ENCODE data around the gene CIB4.

Gene CIB4

DNA sequence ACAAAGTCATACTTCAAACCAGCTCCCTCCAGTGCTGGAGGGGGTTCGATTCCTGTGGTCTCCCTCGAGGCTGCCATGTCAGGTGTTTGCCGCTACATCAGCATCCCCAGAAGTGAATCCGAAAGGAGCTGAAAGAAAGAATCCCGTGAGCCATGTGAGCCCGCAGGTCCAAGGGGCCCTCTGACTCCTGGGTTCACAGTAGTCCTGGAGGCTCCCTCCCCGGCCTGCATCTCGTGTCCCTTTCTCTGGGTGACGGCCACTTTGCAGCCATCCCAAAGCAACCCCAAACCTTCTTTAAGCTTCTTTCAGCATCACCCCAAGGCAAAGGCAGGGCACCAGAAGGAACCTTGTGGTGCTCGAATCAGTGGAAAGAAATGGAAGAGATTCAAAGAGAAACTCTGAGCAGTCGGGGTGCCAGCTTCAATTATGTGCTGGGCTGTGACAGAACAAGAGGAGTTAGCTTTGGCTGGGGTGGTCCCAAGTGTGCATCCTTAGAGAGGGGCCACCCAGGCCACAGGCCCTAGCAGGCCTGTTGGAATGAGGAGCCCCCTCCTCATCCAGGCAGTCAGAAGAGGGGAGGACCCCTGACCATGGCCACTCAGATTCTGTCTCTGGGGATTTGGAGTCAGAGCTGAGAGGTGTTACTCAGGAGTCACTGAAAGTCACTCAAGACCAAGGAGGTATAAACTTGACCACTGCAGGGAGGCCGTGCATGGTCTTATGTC is 59.7 kb downstream of the CIB4 start:
- DNase-seq = no peak

DNA sequence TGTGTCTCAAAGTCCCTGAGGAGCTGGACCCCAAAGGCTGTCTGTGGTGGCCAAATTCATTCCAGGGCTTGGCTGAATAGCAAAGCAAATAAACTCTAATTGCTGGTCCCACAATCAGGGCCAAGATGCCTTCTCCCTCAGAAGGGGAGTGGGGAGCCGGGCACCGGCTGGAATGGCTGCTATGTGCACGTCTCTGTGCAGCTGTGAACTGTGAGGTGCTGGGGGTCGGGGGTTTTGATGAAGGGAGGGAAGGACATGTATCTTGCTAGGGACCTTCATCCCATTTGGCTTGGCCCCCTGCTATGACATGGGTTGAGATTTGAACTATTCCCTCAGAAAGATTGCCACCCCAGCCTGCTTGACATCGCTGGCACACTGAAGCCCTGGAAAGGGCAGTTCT is 60.4 kb downstream of the CIB4 start:
- no peak for DNase-seq

DNA sequence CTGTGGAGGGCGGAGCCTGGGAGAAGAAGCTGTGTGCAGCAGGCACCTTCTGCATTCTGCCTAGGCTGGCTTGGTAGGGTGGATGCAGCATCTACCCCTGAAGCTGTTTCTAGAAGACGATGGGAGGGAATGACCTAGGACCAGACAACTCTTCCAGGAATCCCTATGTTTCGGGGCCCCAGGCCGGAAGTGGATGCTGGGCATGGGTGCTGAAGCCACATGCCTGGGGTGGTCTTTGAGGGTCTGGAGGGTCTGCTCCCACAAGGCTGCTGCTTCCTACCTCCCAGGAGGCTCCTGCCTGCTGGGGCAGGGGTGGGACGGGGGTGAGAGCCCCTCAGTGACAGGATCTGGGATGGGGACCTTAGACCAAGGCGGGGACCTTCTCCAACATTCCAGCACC is 61.0 kb downstream of the CIB4 start:
- no peak for DNase-seq

DNA sequence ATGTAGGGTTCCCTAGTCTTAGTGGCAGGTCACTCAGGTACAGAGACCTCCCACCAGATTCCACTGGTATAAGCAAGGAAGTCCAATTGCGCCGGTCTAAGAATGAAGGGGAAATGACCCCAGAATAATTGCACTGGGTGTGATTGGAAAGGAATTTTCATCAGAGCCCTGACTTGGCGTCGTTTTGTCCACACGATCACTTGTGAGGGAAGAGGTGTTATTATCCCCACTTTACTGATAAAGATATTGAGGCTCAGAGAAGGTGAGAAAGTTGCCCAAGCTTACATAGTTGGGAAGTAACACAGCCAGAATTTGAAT is 61.5 kb downstream of the CIB4 start:
- DNase-seq = no peak

DNA sequence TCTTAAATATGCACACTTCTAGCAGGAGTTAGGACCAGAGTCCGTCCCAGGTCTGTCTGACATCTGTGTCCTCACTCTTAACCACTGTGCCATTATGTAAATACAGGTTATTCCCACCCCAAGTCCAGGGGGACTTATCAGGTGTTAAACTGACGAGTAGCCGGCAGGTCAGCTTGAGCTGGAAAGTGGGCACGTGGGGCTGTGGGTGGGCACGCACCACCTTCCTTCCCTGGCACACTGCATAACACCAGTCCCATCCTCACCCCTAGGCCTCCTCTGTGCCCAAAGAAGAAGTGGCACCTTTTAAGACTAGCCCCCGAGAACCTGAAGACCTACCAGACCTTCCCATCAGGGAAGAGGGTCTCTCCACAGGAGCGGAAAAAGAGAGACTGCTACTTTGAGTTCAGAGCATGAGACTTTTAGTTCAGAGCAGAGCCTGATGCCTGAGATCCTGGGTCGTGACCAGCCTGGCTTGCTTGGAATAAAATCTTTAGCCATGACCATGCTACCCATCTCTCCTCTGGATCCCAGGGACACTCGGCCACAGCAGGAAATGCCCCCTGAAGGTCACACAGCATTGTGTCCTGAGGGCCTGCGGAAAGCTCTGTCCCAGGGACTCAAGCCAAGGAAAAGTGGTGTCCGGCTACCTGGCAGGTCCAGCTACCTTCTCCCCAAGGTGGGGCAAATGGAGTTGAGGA is 62.0 kb downstream of the CIB4 start:
- DNase-seq = no peak

DNA sequence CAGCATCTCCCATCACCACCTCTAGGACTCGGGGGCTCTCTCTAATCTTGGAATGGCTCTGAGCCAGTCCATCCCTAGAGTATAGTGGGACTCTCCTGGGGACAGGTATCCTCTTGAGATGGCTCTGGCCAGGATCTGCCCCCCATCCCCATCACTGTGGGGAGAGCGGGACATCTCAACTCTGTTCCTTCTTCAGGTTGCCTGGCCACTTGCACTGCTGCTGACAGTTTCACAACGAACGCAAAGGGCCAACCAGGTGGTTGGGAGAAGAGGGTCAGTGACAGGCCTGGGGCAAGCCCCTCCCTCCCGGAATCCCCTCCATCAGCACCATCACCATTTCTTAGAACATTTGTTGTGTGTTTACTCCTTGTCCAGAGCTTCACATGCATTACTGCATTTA is 62.6 kb downstream of the CIB4 start:
- DNase-seq = no peak

DNA sequence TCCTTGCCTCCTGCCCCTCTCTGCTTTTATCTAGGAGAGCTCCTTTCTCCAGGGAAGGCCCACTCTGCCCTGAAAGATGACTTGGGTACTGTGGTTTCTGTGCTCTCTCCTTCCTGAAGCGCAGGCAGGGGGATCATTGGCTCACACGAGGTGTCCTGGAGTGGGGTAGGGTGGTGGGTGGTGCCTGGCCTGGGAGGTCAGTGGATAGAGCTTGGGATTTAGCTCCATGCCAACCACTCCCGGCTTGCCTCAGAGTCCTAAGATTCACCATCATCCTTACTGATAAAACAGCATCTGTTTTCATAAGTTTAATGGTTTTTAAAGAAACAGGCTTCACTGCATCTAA is 63.1 kb downstream of the CIB4 start:
- no peak for DNase-seq

DNA sequence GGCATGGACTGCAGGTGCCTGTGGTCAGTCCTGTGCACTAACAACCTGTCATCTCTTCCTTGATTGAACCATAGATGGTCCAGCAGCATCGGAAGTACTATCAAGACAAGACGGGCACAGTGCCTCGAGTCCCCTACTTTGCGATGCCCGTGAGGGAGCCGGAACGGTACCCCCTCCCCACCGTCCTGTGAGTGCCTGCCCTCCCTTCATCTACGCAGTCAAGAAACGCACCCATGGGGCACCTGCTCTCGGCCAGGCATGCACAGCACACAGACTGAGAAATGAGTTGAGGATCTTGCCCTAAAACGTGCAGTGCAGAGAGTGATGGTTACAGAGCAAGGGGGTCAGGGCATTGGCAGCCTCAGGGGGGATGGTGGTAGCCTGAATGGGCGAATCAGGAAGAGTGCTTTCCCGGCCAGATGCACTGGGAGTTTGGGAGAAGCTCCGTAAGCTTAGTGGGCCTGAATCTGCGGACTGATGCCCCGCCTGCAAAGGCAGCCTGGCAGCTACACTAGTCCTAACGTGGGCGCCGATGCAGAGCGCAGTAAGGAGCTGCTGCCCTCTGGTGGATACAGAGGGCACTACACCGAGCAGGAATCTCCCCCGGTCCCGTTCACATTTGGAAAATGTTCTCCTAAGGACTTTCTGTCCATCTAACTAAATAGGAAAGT is 63.6 kb downstream of the CIB4 start:
- DNase-seq = peak in 4 of 5 experiments; percentile 41 to 59 (median 49)

DNA sequence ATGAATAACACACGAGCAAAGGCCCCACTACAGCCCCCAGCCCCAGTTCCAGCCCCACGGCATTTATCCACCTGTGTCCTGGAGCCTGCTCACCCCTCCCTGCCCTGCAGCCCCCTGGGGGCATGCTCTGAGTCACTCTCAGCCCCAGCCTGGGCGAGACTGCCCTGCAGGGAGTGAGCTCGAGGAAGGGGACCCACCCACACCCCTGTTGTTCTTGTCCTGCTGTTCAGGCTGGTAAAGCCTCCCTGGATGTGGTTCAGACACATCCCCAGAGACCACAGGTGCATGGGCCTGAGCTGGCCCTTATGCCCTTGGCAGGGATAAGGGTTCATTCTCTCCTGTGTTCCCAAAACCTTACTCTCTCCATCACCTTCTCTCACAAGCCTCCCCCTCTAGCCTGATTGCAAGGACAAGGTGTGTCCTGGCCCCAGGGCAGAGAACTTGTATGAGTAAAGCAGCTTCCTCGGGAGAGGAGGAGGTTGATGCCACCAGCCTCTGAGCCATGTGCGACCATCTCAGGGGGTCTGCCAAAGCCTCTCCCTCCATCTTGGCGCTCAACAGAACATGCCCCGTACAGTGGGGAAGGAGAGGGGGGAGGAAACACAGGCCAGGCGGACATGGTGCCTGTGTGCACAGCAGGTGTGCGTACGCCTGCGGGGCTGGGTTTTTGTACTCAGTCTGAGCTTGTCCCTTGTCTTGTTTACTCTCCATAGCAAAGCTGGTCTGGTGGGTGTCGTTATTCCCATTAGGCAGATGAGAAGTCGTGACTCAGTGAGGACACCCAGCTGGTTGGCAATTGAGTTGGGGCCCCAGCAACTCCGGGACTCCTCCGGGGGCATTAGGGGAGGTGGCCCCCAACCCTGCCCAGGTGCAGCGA is 64.4 kb downstream of the CIB4 start:
- no peak for DNase-seq

DNA sequence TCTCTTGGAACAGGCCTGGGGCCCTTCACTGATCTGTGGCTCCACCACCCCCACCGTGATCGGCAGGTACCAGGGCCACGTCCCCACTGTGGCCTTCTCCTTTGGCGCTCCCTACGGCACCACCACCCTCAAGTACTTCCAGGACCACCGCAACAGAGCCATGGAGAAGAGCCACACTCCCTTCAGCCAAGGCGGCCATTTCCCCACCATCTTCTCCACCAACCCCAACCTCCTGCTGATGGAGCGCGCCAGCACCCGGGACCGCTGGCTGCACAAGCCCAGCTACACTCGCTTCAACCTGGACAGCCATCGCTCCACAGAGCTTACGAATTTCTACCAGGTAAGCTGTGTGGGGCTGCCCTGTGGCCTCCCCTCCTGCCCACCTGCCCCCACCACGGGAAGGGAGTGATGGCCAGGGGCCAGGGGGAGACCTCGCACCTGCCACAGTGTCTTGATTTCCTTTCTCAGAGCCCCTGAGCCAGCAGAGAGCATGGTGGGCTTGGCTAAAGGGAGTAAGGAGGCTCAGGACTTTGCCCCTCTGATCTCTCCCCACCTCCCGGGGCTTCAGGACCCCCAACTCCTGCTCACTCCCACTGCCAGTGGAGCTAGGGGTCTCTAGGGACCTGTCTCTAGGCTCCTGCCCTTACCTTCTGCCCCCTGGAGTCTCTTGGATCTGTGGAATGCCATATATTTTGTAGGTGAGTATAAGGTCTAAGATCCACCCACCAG is 65.2 kb downstream of the CIB4 start:
- DNase-seq = no peak

DNA sequence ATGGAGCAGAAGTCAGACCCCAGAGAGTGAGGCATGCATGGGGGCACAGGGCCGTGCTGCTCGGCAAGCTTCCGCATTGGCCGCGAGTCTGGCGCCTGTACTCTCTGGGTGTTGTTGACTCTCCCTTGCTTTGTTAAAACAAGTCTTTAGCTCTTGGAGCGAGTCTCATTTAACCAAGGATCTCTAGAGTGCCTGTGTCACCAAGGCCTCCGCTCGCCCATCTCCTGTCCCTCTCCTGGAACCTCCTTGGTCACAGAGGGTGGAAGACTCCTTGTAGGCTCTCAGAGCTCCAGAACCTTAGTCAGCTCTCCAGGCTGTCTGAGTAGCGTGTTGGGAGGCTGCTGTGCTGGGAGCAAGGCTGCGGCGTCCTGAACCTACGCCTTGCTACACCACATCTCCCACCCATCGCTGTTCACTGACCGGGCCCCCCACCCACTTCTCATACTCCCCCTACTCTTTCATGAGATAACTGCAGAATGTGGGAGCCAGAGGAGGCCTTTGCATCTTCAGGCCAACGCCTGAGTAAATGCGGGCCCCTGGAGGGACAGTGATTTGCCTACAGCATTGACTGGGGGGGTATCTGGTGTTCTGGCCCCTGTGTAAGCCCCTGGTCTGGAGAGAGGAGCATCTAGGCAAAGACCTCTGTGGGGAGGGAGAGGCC is 66.1 kb downstream of the CIB4 start:
- no peak for DNase-seq

DNA sequence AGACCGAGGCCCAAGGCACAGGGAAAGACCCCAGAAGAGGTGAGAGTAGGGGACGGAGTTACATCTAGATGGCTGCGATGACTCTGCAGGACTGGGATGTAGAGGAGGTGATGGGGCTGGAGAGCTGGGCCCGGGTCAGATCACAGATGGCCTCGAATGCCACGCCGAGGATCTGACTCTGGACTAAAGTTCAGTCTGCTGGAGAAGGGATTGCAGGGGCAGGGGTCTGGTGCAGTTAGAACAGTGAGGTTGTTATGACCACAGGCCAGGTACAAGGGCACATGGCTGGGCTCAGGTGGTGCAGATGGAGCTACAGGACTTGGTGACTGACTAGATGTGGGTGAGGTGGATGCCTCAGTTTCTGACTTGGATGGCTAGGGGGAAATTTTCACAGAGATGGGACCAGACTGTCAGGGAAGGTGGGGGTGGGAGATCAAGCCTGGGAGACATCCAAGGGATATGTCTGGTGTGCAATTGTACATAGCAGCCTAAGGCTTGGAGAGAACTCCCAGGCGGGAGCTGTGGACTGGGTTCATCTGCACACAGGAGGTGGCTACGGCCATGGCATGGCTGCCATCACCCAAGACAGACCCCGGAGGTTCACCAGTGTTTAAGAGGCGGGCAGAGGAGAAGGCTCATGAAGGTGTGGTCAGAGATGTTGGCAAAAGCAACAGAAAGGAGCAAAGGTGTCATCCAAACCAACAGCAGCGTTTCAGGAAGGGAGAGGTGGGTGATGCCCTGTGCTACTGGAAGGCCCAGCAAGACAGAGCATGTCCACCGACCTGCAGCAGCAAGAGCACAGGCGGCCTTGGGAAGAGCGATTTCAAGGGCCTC is 66.9 kb downstream of the CIB4 start:
- DNase-seq = no peak

DNA sequence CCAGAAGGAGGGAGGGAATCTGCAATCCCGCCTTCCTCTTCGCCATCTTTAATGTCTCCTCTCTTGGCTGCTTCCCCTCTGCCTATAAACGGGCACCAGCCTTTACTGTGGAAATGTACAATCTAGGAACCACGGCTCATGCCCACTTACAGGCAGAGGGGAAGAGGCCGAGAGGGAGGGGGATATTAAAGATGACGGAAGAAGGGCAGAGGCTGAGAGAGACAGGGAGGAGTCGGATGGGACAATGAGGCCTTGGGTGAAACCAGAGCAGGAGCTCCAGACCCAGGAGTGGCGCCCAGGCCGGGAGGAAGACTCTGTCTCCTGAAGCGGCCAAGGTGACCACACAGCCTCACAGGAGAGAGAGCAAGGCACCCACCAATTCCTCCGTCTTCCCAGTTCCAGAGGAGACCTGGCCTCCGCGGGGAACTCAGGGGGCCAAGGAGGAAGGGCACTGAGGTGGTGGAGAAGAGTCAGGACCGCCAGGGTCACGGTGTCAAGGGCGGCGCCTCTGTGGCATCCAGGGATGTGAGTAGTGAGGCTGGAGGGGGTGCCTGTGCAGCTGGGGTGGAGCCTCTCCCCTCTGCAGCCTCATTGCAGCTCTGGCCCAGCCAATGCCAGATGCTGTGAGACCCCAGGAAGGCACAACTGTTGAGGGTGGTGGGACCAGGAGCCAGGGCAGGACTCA is 67.8 kb downstream of the CIB4 start:
- DNase-seq = no peak

DNA sequence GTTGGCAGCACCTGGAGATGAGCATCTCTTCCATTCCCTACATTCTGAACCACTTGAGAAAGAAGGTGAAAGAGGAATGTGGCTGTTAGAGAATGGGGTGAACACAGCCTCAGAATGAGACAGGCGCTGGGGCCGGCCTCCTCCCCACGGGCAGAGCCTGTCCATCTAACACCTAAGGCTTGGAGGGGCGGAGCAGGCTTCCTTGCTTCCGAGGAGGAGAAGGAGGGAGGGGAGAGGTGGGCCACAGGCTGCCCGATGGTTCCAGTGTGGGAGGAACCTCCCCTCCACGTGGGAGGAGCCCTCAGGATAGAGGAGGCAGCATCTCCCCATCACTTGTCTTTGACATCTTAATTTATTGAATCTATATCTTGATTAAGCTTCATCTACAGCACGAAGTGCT is 68.6 kb downstream of the CIB4 start:
- no peak for DNase-seq

DNA sequence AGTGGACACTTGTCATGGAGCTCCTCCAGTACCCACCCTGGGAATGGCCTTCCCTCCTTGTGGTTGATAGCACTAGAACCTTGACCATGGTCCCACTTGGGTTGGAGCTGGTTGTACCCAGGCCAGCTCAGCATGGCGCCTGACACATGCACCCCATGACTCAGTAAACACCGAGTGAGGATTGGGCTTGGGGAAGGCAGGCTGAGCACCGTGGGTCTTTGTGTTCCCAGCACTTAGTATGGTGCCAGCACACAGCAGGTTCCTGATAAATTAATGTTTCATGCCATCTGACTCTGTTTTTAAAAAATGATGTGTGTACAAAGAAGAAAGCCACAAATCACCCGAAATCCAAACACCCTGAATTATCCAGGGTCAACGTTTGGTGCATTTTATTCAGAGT is 69.8 kb downstream of the CIB4 start:
- no peak for DNase-seq

DNA sequence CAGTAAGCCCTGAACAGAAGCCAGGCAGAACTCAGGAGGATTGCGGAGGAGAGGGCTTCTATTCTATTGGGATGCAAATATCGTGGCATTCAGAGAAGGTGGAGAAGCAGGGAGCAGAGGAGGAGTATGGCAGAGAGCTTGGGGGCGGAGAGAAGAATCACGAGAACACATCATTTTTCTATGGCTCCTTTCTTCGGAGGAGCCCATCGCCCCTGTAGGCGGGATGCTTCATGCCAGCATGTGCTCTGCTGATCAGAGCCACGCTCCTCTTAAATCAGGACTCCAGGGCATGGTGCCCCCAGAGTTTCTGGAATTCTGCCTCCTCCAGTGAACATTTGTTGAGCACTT is 71.1 kb downstream of the CIB4 start:
- DNase-seq = no peak

DNA sequence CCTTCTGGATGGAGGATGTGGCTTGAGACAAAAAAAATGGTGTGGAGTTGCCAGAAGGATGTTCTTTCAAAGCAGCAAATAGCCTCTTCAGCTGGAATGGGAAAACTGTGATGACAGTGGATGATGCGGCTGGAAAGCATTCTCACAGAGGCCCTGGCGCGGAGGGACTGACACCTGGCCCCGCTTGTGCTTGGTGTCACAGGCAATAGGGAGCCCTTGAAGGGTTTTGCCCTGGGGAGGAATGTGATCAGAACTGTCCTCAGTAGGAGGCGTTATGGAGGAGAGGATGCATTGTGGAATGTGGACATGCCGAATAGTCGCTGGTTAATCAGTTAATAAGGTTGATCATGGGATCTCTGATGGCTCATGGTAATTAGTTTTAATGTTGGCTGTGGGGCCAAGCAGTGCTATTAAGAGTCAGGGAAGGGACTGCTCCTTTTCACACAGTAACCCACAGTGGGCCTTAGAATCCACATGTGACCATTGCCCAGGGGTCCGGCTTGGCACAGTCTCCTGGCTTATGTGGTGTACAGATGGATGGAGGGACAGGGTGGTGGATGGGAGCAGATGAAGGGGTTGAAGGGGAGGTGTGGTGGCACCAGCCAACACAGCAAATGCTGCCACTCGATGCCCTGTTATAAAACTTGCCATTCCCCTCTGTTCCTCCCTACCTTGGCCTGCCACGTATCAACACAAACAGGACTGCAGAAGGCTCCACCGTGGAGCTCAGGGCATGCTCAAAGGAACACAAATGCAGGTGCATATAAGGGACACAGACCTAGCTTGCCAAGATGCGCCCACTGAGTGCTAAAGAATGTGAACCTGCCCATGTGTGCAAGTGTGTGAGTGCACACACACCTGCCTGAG is 71.7 kb downstream of the CIB4 start:
- no peak for DNase-seq

DNA sequence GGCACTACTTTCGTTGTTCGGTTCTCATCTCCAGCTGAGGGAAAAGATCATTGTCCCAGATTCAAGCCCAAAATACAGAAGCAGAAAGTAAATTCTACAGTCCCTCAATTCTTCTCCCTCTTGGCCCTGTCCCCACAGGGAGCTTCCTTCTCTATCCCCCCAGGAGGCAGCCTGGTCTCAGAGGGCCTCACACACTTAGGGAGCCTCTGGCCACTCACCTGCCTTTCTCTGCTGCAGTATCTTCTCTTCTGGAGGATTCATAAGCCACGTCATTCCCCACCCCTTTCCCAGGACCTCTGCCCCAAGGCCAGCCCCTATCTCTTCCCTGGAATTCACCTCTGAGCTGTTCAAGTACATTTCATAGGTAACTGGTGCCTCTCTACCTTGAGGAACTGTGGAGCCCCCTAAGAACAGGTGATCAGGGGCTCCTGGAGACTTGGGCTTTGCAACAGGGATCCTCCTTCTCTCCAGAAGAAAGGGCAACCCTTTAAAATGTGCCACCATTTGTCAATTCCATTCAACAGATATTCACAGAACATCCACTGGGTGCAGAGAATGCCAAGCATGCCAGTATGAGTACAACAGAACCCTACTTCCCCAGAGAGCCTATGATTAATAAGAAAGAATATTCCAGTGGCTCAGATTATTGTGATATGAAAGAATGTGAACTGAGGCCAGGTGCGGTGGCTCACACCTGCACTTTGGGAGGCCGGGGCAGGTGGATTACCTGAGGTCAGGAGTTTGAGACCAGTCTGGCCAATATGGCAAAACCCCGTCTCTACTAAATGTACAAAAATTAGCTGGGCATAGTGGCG is 72.9 kb downstream of the CIB4 start:
- no peak for DNase-seq

DNA sequence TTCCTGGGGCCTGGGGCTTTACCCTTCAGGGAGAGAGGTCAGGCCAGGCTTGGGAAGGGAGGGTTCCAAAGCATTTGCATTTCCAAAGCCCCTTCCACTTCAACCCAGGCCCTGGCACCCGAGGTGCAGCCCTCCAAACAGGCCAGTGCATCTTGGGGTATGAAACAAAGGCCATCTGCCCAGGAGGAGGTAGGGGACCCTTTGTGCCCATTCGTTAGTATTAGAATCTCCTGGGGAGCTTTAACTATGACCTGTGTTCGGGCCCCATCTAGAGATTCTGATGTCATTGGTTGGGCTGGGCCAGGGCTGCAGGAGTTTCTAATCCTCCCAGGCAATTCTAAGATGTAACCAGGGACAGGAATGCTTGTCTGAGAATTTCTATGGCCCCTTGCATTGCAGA is 73.6 kb downstream of the CIB4 start:
- DNase-seq = no peak

Measured in T-helper 2 cell (primary cell).